Glomerular endothelial cell (primary cell): Measurements from ENCODE around the gene ATP8A1. TPM values are rescaled to one million over a fixed set of nuclear protein-coding genes. Genes with fewer than 3 reads are reported as not detected.
"Not testable (repeated sequence)": the region's sequence is repeated elsewhere in the genome, so short reads cannot be mapped to it uniquely, and the experiment has no call there.

Source experiments
- DNase-seq: peaks from one replicate; pipeline ENCODE4 v3.0.0-alpha.2; 2011; ENCODE audit warnings: low read depth, low spot score; ENCODE audit errors: extremely low read depth
- total RNA-seq: library from RNA; depleted of rRNA; stranded (reverse); fragments of >200 nt; gene quantifications from 2 replicates; pipeline ENCODE4 v1.2.3, GENCODE V29; 2015

The ATP8A1 gene
- total RNA-seq, 1 donor from 2014 or later, result 9.7 TPM

DNA sequence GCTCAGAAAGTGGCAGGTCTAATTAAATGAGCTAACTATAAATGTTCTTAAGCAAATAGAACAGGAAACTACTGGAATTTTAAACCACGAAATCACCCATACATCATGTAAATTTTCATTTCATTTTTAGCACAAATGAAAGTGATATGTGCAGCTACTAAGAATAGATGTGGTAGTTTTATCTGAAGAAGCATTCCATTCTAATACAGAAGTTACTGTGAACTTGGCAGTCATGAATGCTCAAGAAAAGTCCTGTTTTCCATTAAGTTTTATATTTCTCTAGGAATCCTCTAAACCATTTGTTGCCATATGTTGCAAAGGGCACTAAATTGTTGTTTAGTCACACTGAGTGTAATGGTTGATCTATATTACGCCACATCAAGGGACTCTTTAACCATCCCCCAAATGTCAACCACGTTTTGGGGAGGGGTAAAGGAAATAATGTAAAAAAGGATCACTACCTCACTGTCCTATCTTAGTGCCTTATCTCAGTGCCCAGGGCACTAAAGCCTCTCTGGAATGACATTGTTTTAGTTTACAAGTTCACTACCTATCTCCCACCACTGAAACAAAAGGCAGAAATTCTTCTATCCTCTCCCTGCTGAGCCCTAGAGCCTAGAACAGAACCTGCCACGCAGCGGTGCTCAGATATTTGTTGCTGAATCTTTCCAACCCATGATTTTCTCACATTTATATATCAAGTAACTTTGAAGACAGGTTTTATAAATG is 141.6 kb downstream of the ATP8A1 start:
- no peak for DNase-seq

DNA sequence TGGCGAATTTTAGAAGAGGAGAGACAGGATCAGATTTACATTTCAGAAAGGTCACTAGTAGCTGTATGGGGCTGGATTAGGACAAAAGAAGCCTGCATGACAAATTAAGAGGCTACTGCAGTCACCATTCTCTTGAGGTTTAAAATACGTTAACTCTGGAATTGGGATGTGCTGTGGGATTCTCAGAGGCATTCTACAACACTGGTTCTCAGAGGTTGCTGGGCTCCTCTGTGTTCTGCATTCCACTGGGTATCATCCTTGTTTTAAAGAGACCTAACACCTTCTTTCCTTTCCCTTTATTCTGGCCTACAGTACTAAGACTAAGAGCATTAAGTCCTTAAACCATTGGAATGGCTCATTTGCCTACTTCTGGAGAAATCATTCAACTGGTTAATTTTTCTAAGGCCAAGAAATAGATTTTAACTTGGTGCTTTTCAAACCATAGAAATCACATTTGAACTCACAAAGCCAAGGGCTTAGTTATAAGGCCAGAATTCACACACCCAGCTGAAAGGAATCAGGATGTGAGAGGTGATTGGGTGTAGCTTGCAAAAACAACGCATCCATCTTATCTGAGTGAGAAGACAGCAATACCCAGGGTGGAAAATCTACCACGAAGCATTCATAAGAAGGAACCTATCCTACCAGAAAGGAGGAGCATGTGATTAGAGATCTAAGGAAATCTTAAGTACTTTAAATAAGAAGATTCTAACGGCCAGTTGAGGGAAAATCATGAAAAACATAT is 143.0 kb downstream of the ATP8A1 start:
- no peak for DNase-seq

DNA sequence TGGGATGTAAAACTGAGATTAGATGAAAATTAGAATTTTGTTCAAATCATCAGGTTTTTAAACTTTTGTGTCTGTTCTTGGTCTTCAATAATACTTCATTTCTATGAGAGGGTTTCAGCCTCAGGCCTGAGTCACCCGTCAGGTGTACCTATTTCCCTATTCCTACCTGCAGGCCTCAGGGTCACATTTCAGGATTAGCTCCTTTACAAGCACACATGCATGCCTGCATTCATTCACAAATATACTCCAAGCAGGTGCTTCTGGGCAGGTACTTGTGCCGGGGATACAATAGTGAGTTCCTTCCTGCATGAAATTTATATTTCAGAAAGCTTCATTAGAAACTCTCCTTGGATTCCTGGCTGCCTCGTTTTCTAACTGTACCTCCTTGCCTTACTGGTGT is 144.7 kb downstream of the ATP8A1 start:
- no peak for DNase-seq

DNA sequence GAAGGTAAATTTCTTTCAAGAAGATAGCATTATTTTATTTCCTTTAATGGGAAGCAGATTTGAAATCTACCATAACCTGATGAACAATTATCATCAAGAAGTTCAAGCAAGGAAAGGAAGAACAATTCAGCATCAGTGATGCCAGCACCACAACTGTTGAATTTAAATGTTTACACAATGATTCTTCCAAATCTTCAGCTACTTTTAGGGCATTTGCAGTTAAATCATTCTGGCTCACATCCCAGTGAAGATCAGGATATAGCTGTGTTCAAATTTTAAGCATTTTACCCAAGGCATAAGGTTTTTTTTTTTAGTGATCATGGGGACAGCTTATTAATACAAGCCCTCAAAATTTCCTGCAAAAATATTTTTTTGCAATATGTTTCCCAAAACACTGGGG is 146.7 kb downstream of the ATP8A1 start:
- no peak for DNase-seq

DNA sequence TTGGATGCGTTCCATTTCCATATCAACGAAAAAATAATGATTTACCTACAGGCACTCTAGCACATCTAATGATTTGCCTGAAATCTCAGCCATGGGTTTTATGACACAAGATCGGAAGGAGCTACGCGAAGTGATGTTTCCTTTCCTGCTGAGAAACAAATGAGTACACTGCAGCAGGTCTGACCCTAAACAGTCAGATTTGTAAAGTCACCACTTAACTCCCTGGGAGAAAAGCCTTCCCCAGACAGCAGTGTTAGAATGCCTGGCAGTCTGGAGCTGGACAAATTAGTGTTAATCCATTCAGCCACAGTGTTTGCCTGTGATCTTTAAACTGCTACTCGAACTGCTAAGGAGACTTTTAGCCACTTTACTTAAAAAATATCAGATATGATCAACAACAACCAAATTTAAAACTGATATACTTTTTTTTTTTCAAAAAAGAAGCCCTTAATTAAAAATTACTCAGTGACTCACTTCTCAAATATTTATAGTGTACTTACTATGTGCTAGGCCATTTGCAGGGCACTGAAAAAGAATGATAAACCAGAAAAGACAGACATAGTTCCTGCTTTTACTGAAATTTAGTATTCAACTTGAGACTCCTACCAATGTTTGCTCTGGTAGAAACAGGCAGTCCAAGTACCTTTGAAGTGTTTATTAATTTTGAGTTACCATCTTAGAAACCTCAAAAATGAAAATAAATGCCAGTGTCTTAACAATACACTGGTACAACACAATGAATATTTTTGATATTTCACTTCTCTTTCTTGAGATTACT is 155.1 kb downstream of the ATP8A1 start:
- no peak for DNase-seq

DNA sequence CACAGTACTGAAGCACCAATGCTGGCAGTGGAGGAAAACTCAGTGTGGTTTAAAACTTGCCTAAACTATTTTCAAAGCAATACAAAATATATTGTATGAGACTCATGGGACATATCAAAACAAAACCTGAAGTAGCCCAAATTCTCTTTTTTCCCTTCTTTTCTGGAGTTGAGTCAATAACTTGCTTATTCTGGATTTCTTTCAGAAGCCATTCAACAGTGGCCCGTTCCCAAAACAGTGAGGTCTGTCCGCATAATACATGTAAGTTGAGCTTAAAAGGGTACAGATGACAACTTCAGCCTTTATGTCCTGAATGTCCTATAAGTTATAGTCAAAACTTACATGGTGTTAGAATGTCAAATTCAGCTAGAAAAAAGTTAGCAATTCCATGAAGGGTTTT is 158.9 kb downstream of the ATP8A1 start:
- DNase-seq, result no peak

DNA sequence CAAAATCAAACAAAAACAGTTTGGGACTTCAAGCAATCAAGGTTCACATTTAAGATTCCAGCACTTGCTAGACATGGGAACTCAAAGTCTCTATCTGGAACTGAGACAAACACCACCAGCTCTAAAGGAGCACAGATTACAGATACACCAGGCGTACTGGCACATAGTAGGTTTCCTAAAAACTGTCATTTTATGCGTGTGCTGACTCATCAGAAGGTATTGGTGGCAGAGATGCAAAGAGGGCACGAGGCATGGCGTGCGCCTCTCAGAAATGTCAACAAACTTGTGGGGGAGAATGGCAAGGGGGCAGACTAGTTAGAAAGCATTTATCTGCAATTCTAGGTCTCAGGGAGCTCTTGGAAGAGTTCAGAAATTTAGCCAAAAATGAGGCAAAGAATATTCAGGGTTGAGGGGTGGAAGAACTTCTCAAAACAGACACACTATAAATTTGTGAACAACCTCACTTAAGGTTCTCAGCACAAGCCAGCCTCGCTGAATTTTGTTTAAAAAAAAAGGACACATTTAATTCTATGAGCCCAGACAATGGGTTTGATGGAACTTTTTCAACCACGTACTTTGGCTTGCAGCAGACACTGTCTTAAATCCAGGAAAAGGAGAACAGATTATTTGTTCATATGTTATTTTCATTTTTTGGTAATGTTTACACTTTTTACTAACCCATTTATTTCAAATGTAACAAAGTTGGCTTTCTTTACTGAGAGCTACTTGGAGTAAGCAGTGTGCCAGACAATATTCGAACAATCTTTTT is 159.6 kb downstream of the ATP8A1 start:
- no peak for DNase-seq

DNA sequence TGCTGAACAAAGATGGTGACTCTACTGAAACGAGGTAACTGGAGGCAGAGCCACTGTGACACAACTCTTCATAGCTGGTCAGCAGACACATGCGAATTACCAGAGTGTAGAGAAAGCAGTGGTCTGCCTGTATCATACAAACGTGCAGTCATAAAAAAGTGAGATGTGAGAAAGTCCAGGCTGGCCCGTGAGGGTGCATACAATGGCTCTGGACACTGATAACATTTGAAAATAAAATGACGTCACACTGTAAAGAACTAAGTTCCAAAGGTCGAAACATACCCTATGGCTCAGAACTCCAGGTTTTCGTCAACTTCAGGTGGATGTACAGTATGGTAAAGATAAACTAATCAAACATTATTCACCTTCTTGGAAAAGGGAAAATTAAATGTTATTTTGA is 163.9 kb downstream of the ATP8A1 start:
- no peak for DNase-seq

DNA sequence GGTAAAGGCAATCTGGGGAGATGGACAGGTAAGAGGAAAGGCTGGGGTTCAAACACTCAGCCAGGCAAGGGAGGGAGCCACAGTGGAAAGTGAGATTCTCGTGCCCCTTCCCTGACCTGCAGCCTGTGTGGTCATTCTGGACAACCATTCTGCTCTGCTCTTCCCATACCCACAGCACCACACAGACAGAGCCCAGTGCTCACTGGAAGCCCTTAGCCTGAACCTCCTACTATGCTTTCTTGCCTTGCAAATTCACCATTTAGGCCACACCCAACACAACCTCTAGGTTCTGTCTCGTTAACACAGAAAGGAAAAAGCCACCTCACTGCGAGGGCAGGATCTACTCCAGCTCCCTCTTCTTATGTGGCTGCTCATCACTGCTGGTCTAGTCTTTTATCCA is 166.9 kb downstream of the ATP8A1 start:
- DNase-seq, result no peak

DNA sequence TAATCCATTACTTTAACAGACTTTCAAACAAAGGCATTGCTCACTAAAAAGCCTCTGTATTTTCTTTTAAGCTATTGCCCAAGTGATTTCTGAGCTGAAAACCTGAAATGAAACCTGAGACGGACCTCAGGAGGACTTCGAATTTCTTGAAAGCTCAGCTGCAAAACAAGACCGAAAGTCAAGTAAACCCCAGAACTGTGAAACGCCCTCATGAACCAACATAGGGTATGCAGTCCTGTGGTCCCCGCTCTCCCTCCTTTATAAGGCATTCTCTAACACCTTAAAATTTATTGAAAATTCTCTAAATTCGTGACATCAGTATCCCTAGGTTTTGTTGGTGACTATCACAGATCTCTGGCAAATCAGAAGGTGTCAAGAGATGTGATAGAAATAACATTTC is 167.8 kb downstream of the ATP8A1 start:
- no peak for DNase-seq

DNA sequence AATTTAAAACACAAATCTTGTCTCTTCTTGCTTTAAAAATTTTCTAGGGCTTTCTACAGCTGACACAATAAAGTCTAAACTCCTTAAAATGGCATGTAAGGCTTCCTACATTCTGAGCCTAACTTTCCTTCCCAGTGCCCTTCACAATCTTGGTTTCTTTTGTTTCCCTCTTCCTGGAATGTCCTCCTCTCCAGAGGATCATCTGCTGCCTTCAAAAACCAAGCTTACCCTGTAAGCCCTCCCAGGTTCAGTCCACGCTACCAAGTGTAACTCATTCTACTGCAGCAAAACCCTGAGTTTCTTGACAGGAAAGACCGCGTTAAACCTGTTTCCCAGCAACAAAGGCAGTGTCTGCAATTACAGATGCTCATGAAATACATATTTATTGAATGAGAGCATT is 168.4 kb downstream of the ATP8A1 start:
- no peak for DNase-seq

DNA sequence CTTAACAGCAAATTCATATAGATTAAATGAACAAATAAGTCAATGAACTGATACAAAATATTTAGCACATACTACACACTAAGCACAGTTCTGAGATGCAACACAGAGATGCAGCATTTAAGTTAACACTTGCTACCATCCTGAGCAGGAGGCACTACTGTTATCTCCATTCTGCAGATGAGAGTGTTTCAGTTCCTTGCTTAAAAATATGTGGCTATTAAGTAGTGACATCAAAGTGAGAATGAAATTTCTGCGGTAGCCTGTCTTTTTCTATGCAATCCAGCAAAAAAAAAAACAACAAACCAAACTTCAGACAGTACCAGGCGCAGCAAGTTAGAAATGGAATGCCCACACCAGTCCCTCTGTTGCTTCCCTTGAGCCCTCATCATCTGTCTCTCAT is 168.8 kb downstream of the ATP8A1 start:
- DNase-seq, result no peak

DNA sequence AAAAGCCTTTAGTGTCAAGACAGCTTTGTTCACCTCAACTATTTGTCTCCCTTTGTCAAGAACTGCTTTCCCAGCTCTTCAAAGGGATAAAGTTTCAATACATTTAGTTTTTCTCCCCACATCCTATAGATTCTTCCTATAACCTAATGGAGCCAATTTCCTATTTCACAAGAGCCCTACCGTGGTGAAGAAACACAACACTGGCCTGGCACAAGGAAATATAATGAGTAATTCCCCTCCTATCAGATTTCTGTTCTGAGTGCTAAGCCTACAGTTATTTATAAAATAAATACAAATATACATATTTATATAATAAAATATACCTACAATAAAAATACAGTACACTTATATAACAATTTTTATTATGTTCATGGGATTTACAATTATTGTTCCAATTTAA is 169.7 kb downstream of the ATP8A1 start:
- no peak for DNase-seq

DNA sequence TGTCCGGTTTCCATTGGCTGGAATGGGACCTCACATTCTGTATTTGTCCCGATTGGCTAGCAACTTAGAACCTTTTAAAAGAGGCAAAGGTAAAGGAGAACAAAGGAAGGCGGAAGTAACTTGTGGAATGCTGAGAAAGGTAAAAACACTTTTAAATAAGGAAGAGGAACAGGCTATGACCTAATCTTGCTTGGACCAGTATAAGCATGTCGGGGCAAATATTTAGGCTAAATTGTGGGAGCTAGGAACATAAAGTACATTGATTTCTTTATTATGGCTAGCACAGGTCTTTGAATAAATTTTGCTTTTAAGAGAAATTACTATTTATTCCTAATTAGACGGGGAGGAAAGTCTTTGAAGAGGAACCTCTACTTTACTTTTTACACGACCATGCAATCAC is 170.7 kb downstream of the ATP8A1 start:
- DNase-seq, result not testable (repeated sequence)

DNA sequence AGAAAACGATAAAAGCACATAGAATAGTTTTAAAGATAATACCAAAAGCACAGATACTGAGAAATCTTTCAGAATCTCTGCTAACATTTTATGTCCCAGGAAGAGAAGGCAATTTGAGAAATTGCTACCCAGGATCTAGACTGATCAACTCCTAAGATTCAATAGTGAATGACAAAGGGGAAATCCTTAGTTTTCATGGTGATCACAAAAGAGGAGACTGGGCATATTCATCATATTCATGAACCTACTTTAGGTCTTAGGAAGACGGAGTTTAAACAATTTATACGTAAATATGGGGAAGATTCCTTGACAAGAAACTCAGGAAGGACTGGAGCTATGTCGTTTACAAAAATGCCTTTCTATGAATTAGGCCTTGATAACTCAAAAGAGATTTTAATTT is 172.3 kb downstream of the ATP8A1 start:
- DNase-seq, result no peak

DNA sequence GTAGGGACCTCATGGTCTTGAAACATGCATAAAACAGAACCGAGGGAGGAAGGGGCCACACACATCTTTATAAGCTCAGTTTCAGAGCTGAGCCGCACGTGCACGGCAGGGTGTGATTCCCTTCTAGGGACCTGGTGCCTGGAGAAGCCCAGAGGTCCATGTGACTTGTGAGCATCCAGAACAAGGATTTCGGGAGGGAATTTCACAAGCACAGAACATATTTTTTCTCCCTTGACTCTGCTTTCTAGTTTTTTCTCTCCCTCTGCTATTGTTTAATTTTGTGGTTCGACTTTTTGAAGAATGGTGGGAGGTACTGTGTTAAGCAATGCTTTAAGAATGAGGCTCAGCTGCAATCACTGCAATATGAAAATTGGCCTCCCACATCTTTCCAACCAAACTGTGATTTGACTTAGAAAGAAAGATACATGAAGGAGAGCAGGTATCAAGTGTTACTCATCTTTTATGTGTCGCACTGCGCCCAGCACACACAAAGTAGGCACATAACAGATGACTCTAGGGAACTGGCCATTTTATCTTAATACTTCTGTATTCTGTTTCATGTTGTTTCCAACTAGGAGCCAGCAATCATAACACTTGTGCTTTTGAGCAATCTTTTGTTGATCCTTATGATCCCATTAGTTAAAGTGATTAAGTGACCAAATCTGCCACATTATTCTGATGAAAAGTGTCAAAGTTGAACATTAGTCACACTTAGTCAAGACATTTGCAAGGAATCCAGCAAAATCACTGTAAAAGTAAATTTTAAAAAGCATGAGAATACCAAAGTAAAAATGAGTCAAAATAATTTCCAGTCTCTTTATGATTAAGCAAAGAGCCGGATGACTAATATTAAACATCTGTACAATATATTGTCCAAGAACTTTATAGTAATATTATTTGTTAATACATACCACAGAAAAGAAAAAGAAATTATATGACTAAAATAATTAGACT is 173.2 kb downstream of the ATP8A1 start:
- no peak for DNase-seq

DNA sequence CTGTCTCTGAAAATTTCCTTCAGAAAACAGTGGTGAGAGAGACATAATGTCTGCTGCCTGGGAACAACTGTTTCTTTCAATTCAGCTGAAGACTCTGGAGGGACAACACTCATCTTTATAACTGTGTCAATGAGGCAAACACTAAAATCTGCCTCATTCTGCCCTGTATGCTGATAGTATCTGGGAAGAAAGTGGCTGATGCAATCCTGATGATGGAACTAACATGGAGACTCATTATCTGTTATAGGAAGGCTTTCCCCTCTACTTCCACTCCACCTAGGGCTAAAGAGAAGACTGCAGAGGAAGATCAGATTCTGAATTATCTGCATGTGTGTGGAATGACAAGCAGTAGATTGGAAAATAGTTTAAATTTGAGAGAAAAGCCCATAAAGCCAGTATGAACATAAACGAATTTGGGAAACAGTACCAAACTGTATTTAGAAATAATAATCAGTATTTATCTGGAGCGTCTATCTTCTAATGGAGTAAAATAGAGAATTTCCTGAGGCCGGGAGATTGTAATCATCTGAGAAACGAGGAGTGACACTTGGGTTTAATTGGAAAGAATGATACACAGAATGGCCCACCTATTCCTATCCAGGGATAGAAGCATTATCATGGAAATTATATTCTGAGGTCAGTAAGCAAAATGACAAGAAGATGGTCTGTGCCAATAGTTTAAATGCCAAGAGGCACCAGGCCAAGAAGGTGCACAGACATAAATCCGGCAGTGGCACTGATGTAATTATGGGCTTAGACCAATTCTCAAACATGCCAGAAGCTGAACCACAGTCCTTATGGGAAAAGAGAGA is 174.2 kb downstream of the ATP8A1 start:
- DNase-seq, result no peak

DNA sequence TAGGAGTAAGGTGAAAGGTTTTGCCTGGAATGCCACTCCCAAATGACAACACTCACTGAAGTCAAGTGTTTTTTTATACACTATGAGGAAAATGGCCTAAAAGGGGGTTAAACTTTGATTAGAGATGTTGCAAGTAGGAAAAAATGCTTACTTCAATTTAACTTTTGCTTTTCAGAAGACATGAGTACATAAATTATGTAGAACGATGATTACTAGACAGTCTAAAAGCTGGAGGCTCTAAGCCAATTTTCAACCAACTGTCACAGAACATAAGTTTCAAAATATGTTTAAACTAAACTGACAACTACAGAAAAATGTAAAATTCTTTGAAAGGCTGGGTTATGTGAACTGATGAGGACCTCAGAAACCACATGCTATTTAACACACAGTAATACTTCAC is 176.2 kb downstream of the ATP8A1 start:
- no peak for DNase-seq

DNA sequence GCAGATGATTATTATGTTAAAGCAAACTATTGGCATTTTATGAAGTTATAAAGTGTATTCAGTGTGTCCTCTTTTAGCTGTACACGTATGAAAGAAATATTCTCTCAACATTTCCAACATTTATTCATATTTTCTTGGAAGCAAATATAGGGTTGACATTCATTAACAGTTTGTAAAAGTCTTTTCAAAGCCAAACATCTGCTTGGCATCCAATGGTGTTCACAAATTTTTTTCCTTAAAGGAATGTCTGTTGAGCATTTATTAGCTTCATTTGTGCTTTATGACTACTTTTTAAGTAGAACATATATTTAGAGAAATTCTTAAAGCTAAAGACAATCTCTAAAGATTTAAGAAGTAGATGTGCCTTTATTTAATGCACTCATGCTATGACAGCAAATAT is 176.6 kb downstream of the ATP8A1 start:
- no peak for DNase-seq
